Measurements from ENCODE around the gene SCN3A. TPM values are rescaled to one million over a fixed set of nuclear protein-coding genes. Genes with fewer than 3 reads are reported as not detected.
A peak's percentile ranks its signal among the peaks of the same experiment; 100 is the strongest.

SCN3A gene
- total and polyA plus RNA-seq, 9 of the 15 experiments (the other 6 are each of a cell fraction or from before 2014, with no cell fraction given), result not detected

DNA sequence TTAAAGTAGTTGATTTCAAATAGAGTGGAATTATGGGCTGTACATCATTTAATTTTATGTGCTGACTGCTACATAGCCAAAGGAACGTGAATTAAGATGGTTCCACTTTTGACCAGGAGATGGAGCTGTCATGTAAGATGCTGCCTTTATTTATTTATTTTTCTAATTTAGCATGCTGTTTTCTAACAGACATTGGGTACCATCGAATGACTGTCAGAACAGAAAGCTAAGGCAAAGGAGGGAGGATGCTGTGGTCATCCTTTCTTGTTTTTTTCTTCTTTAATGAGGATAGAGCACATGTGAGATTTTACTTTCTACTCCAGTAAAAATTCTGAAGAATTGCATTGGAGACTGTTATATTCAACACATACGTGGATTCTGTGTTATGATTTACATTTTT lies 35.4 kb upstream of the SCN3A start, which contains the start of gene SCN2A (continued):
- TF ChIP-seq, protein P1, sequence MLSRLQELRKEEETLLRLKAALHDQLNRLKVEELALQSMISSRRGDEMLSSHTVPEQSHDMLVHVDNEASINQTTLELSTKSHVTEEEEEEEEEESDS (CRISPR knock-in tag; IDR thresholded peaks at IDR 0.05), result no peak
- TF ChIP-seq, protein P2, sequence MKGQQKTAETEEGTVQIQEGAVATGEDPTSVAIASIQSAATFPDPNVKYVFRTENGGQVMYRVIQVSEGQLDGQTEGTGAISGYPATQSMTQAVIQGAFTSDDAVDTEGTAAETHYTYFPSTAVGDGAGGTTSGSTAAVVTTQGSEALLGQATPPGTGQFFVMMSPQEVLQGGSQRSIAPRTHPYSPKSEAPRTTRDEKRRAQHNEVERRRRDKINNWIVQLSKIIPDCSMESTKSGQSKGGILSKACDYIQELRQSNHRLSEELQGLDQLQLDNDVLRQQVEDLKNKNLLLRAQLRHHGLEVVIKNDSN (CRISPR knock-in tag; IDR thresholded peaks at IDR 0.05), result no peak
- TF ChIP-seq FOXK1 (CRISPR knock-in tag; IDR thresholded peaks at IDR 0.05; ENCODE audit: borderline replicate concordance) (no peak), ZBTB1 (CRISPR knock-in tag; IDR thresholded peaks at IDR 0.05; ENCODE audit: borderline replicate concordance, low read depth) (no peak), SMC3 (conservative IDR thresholded peaks at IDR 0.05; ENCODE audit: insufficient read depth, low read depth, low read length) (peak; percentile 30; the same call in 1 of the 2 replicates), SRSF9 (IDR thresholded peaks at IDR 0.05; ENCODE audit: borderline replicate concordance, low read depth, low read length) (no peak), ZFP36 (IDR thresholded peaks at IDR 0.05; ENCODE audit: low read depth, low read length, partially characterized antibody) (no peak), RAD21 (CRISPR knock-in tag; conservative IDR thresholded peaks at IDR 0.05 in 1 of 2, IDR thresholded peaks at IDR 0.05 in 1 of 2) (peak; percentile 70 to 75), HCFC1 (IDR thresholded peaks at IDR 0.05; ENCODE audit: low read depth, low read length) (no peak), ELF1 (tag; IDR thresholded peaks at IDR 0.05) (no peak), TGIF2 (CRISPR knock-in tag; IDR thresholded peaks at IDR 0.05) (no peak), YBX1 (IDR thresholded peaks at IDR 0.05) (no peak), HOXB6 (CRISPR knock-in tag; IDR thresholded peaks at IDR 0.05; ENCODE audit: borderline replicate concordance) (no peak), CXXC5 (CRISPR knock-in tag; IDR thresholded peaks at IDR 0.05) (no peak), GTF2A2 (tag; IDR thresholded peaks at IDR 0.05) (no peak)
- TF ChIP-seq, protein P3, sequence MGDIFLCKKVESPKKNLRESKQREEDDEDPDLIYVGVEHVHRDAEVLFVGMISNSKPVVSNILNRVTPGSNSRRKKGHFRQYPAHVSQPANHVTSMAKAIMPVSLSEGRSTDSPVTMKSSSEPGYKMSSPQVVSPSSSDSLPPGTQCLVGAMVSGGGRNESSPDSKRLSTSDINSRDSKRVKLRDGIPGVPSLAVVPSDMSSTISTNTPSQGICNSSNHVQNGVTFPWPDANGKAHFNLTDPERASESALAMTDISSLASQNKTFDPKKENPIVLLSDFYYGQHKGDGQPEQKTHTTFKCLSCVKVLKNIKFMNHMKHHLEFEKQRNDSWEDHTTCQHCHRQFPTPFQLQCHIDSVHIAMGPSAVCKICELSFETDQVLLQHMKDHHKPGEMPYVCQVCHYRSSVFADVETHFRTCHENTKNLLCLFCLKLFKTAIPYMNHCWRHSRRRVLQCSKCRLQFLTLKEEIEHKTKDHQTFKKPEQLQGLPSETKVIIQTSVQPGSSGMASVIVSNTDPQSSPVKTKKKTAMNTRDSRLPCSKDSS (IDR thresholded peaks at IDR 0.05; ENCODE audit: low read depth, partially characterized antibody), result no peak
- TF ChIP-seq, protein P4, sequence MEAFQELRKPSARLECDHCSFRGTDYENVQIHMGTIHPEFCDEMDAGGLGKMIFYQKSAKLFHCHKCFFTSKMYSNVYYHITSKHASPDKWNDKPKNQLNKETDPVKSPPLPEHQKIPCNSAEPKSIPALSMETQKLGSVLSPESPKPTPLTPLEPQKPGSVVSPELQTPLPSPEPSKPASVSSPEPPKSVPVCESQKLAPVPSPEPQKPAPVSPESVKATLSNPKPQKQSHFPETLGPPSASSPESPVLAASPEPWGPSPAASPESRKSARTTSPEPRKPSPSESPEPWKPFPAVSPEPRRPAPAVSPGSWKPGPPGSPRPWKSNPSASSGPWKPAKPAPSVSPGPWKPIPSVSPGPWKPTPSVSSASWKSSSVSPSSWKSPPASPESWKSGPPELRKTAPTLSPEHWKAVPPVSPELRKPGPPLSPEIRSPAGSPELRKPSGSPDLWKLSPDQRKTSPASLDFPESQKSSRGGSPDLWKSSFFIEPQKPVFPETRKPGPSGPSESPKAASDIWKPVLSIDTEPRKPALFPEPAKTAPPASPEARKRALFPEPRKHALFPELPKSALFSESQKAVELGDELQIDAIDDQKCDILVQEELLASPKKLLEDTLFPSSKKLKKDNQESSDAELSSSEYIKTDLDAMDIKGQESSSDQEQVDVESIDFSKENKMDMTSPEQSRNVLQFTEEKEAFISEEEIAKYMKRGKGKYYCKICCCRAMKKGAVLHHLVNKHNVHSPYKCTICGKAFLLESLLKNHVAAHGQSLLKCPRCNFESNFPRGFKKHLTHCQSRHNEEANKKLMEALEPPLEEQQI (IDR thresholded peaks at IDR 0.05), result no peak
- TF ChIP-seq, protein P5, sequence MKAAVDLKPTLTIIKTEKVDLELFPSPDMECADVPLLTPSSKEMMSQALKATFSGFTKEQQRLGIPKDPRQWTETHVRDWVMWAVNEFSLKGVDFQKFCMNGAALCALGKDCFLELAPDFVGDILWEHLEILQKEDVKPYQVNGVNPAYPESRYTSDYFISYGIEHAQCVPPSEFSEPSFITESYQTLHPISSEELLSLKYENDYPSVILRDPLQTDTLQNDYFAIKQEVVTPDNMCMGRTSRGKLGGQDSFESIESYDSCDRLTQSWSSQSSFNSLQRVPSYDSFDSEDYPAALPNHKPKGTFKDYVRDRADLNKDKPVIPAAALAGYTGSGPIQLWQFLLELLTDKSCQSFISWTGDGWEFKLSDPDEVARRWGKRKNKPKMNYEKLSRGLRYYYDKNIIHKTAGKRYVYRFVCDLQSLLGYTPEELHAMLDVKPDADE (conservative IDR thresholded peaks at IDR 0.05; ENCODE audit: control insufficient read depth, low read depth, low read length), result no peak
- TF ChIP-seq, protein P6, sequence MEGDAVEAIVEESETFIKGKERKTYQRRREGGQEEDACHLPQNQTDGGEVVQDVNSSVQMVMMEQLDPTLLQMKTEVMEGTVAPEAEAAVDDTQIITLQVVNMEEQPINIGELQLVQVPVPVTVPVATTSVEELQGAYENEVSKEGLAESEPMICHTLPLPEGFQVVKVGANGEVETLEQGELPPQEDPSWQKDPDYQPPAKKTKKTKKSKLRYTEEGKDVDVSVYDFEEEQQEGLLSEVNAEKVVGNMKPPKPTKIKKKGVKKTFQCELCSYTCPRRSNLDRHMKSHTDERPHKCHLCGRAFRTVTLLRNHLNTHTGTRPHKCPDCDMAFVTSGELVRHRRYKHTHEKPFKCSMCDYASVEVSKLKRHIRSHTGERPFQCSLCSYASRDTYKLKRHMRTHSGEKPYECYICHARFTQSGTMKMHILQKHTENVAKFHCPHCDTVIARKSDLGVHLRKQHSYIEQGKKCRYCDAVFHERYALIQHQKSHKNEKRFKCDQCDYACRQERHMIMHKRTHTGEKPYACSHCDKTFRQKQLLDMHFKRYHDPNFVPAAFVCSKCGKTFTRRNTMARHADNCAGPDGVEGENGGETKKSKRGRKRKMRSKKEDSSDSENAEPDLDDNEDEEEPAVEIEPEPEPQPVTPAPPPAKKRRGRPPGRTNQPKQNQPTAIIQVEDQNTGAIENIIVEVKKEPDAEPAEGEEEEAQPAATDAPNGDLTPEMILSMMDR (IDR thresholded peaks at IDR 0.05 in 2 of 3, conservative IDR thresholded peaks at IDR 0.05 in 1 of 3; ENCODE audit: insufficient read depth in 2 of 3, low read depth in 1 of 3, low read length in 3 of 3), result peak; percentile 13 to 60 (median 46); a peak in 5 of 6 replicates
